Measurements from ENCODE around the gene PLEKHH2.
A peak's percentile ranks its signal among the peaks of the same experiment; 100 is the strongest.
"Not testable (repeated sequence)": the region's sequence is repeated elsewhere in the genome, so short reads cannot be mapped to it uniquely, and the experiment has no call there.

PLEKHH2 gene

DNA sequence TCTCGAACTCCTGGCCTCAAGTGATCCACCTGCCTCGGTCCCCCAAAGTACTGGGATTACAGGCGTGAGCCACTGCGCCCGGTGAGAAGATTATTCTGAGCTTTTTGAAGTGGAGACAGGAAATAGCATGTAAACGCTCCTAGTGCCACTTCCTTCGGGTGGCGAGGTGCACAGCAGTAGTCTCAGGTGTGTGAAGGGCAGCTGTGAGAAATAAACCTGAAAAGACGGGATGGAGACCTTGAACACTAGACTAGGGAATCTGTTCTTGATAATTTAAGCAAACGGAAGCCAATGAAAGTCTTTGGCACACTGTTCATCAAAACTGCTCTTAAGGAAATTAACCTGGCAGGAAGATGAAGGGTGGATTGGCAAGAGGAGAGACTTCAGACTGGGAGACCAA lies 439 bp upstream of the PLEKHH2 start:
- no peak for DNase-seq (ENCODE audit: low spot score)

DNA sequence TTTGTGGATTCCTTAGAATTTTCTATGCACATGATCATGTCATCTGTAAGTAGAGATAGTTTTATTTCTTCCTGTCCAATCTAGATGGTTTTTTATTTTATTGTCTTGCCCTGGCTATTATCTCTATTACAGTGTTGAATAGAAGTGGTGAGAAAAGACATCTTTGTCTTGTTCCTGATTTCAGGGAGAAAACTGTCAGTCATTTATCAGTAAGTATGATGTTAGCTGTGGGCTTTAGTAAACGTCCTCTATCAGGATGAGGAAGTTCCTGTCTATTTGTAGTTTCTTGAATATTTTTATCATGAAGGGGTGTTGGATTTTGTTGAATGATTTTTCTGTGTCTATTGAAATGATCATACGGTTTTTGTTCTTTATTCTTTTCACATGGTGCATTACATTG lies 5.3 kb downstream of the PLEKHH2 start:
- no peak for DNase-seq (ENCODE audit: low spot score)

DNA sequence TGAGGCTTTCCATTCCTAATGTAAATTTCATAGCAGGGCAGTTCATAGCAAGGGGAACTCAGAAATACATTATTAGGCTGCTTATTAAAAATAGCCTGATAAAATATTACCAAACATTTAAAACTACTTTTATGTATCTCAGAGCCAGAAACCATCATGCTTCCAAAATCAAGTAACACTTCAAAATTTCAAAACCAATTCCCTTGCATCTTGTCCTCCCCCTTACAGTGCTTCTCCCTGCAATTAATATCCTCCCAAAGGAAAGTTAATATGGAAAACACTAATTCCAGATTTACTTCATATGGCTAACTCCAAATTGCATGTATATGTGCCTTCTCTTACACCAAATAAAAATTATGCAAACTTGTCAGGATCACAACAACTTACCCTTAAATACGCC lies 6.6 kb downstream of the PLEKHH2 start:
- no peak for DNase-seq (ENCODE audit: low spot score)

DNA sequence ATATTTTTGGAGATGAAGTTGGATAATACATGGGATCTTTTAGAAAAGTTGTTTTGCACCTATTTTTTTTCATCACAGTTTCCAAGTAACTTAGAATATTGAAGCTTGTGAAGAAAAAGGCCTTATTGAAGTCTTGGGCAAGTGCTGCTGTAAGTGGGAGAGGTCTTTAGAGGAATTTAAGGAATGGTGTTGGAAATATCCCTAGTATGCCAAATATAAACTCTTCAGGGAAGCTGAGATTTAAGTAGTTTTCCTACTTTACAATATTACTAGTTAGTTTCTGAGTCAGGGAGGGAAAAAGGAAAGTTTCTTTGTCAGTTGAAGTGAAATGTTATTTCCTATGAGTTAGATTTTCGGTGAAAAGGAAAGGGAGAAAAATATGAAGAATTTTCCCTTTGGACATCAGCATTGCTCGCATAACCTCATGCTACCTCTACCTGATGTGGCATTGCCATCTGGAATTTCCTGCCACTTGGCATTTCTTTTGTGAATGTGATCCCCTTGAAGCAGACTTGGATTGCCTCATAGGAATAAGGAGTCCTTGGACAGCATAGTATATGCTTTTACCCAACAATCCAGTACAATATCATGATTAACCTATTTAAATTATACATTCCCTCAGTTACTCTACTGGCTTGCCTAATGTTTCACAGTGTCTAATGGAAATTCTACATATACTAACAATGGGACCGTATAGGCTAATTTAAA lies 12.1 kb downstream of the PLEKHH2 start:
- DNase-seq (ENCODE audit: low spot score), result peak; percentile 30

DNA sequence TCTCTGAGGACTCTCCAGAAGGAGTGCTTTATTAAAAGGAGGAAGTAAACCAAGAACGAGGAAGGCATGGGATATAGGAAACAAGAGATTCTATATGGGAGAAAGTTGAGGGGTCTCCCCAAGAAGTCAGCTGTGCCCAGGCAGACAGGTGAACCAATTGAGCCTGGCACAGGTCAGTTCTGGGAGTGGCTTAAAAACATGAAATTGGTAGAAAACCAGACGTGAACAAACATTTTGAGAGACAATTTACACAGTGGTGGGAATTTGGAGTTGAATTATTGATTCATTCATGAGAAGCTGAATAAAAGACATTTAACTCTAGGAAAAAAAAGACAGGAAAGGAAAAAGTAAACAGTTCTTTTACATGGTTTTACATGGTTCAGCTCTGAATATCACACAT lies 16.4 kb downstream of the PLEKHH2 start:
- DNase-seq (ENCODE audit: low spot score), result no peak

DNA sequence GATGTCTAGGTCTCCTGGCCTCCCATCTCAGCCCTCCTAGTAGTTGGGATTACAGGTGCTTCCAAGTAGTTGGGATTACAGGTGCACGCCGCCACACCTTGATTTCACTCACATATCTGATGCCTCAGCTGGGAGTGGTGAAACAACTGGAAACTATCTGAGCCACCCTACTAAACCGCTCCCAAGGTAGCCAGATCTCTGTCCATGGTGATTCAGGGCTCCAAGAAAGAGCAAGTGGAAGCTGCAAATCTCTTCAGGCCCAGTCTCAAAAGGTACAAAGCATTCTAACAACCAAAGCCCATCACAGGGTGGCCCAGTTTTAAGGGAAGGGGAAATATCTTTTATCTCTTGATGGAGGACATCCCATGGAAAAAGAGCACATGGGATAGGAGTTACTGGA lies 20.2 kb downstream of the PLEKHH2 start:
- no peak for DNase-seq (ENCODE audit: low spot score)

DNA sequence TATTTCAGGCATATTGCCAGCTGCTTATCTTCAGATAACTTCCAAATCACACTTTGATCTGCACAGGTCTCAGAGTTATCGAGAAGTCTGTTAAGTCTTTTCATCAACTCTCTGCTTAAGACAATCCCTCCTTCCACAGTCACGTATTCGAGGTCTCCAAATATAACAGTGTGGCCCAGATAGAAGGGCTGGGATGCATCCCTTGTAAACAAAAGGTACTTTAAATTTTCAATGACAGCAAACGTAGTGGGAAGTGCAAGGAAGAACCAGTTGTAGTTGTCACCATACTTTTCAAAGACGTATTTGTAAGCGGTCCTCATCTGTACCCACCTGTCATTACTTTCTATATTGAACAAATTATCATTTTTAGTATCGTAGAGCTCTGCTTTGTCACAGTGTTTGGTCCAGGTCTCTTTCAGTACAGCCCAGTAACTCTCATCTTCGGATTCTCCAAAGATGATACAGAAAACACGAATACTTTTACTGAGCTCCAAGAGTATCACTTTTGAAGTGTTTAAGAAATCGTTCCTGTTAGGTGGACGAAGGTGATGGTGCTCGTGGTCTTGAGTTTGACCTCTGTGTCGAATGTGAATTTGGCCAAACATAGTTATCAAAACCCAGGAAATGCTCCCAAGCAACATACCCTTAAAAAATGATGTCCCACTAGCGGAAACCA lies 38.7 kb downstream of the PLEKHH2 start:
- no peak for DNase-seq (ENCODE audit: low spot score)

DNA sequence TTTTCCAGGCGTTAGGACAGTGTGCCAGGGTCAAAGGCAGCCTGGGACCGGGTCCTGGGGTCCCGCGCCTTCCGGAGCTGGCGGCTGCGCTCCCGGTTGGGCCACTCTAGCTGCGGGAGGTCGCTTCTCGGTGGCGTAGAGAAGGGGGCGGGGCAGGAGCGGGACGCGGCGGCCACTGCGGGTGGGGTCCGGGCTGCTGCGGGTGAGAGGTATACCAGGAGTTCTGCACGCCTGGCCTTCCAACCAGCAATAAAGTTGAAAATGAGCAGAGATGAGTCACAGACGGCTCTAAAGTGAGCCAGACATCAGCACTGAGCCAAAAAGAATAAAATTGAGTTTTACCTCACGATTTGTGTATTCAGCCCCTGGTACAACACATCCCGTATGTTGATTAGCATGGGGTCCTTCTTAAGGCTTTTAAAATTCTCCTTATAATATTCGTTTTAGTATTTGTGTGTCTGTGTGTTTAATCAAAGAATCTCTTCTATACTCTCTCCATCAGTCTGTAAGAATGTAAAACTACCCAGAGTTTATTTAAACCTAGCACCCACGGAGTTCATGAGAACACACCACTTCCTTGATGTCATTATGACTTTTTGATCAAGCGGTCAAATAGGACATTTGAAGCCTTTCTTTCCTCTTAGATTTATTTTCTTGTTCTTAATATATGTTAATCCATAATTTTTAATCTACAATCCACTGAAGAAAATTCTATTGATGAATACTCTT lies 39.4 kb downstream of the PLEKHH2 start, which contains the start of gene C1GALT1C1L:
Gene C1GALT1C1L, minus strand, starts transcription at position 108 of the 729 bp plus-strand sequence. Its CDS starts 107 bp downstream, at position 1.
- peak; percentile 72 for DNase-seq (ENCODE audit: low spot score)

DNA sequence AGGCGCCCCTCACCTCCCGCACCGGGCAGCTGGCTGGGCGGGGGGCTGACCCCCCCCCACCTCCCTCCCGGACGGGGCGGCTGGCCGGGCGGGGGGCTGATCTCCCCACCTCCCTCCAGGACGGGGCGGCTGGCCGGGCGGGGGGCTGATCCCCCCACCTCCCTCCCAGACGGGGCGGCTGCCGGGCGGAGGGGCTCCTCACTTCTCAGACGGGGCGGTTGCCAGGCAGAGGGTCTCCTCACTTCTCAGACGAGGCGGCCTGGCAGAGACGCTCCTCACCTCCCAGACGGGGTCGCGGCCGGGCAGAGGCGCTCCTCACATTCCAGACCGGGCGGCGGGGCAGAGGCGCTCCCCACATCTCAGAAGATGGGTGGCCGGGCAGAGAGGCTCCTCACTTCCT lies 40.7 kb downstream of the PLEKHH2 start:
- DNase-seq (ENCODE audit: low spot score), result not testable (repeated sequence)

DNA sequence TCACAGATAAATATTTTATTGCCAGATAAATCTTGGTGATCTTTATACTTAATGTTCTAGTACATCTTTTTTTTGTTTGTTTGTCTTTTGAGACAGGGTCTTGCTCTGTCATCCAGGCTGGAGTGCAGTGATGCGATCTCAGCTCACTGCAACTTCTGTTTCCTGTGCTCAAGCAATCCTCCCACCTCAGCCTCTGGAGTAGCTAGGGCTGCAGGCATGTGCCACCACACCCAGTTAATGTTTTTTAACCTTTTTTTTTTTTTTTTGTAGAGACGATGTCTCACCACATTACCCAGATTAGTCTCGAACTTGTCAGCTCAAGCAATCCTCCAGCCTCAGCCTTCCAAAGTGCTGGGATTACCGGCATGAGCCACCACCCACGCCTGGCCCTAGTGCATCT lies 48.3 kb downstream of the PLEKHH2 start:
- no peak for DNase-seq (ENCODE audit: low spot score)

DNA sequence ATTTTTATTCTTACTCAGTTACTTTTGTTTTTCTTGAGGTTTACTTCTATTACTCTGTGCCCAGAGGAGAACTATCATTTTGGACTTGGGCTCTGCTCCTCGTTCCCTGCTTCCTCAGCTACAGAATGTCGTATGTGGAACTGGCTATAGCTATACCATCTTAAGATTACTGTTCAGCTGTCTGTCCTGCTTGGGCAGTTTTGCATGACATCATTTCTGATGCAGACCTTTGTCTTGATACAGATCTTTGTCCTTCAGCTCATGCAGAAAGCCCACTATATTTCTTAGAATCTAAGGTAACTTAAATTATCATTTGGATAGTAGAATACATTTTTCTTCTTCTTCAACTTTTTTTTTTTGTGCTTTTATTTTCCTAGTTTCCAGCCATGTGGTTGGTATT lies 52.9 kb downstream of the PLEKHH2 start:
- DNase-seq (ENCODE audit: low spot score), result no peak

DNA sequence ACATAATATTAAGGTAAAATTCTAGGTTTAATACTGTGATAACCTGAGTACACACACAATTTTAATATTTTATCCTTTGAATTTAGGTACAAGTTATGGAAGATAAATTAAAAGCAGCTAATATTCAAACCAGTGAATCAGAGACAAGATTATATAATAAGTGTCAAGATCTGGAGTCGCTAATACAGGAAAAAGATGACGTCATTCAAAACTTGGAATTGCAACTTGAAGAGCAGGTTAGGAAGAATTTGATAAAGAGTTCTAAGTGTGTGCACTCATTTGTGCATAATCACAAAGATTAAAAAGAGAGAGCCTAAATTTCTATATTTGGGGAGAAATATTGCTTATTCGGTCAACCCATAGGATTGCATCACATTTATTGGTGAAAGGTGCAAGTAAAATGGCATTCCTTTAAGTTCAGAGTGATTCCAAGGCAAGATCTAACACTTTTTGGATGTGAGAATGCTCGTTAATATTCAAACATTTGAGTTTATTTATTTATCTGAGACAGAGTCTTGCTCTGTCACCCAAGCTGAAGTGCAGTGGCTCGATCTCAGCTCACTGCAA lies 55.5 kb downstream of the PLEKHH2 start:
- no peak for DNase-seq (ENCODE audit: low spot score)

DNA sequence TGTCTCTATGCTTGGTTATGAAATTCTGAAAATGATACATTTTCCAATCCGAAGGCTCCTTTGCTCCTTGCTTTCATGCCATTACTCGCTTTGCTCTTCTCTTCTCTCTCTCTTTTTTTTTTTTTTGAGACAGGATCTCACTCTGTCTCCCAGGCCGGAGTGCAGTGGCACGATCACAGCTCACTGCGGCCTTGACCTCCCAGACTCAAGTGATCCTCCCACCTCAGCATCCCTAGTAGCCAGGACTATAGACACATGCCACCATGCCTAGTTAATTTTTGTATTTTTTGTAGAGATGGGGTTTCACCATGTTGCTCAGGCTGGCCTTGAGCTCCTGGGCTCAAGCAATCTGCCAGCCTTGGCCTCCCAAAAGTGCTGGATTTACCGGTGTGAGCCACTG lies 61.1 kb downstream of the PLEKHH2 start:
- not testable (repeated sequence) for DNase-seq (ENCODE audit: low spot score)

DNA sequence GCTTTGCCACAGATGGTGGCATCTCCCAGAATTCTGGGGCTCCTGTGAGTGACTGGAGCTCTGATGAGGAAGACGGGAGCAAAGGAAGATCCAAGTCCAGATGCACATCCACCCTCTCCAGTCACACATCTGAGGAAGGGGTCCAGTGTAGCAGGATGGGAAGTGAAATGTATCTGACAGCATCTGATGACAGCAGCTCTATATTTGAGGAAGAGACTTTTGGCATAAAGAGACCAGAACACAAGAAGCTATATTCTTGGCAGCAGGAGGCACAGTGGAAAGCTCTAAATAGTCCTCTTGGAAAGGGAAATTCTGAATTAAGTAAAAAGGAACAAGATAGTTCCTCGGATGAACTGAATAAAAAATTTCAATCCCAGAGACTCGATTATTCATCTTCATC lies 62.7 kb downstream of the PLEKHH2 start:
- DNase-seq (ENCODE audit: low spot score), result no peak

DNA sequence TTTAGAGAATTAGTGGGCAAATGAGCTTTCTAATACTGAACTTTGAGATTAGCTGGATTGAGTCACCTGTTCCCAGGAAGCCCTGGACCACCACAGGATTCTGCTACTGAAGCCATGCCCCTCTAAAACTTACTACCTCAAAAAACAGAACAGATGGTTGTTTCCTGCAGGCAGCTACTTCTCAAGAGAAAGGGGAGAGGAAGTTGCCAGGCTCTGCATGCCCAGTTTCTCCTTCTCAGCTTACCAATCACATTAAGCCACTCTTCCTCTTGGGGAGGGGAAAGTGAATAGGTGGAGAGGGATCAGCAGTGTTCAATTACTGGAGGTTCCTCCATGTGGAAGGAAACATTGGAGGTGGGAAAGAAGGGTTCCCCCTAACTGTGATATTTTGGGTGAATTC lies 64.1 kb downstream of the PLEKHH2 start:
- no peak for DNase-seq (ENCODE audit: low spot score)

DNA sequence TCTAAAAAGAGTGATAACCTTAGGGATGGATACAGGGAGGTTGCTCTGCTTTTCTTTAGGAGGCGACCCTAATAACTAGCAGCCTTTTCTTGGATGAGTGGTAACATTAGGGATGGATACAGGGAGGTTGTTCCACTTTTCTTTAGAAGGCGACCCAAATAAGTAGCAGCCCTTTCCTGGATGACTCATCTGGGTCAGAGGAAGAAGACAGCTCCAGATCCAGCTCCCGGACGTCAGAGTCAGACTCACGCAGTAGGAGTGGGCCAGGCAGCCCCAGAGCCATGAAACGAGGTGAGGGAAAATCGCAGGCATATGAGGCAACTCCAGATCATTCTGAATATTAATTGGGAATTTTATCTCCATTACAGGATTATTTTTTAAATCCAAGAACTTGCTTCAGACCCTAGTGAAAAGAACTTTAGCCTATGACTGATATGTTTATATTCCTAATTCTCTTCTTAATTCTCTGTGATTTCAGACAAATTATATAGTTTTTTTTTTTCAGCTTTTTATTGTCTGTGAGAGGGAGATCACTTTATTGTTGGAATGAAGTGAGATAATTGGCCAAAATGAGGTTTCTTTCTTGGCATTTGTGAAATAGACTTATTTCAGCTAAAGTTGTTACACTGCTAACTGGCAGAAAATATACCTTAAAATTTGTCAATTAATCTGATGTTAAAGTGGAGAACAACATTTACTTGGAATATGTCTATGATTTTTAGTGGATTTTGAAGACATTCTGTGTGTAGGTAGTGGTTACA lies 70.4 kb downstream of the PLEKHH2 start:
- DNase-seq (ENCODE audit: low spot score), result peak; percentile 66

DNA sequence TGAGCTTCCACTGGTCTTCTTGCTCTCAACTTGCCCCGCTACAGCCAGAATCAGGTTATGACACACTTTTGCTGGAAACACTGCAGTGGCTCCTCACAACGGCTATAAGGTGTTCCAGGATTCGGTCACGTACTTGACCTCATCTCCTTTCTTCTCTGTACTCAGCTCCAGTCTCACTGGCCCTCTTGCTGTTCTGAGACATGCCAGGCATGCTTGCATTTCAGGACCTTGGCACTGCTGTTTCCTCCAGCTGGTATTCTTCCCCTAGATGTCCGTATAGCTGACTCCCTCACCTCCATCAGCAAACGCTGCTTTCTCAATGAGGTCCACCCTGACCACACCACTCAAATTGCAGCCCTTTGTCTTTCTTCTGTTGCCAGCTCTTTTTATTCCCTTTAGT lies 71.1 kb downstream of the PLEKHH2 start:
- no peak for DNase-seq (ENCODE audit: low spot score)

DNA sequence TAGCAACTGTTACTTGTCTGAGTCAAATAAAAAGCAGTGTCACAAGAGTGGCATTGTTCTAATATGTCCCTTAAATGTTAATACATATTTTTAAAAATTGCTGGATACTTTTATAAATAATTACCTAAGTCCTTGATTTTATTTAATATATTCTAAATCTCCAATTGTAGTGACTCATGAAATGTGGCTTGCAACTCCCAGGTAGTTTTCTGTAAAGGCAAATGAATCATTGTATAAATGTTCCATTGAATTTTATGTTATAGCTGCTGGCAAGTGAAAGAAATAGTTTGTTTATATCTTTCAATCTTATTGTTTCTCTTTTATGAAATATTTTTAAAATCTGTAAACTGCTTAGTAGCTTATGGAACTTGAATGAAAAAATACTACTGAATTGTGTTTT lies 71.8 kb downstream of the PLEKHH2 start:
- no peak for DNase-seq (ENCODE audit: low spot score)

DNA sequence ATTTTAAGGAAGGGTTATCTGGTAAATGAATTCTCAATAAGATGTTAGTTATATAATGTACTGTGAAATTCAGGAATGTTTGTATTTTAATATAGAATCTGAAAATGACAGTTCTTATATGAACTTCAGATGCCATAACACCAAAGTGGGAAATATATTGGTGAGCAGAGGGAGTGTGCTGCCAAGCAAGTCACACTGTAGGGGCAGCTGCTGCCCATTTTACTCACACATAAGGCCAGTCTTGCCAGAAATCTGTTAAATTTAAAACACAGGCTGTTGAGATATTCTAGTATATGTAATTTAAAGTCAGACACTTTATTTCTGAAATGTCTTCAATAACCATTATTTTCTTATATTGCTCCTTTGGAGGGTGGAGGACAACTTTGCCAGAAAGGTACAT lies 73.8 kb downstream of the PLEKHH2 start:
- no peak for DNase-seq (ENCODE audit: low spot score)

DNA sequence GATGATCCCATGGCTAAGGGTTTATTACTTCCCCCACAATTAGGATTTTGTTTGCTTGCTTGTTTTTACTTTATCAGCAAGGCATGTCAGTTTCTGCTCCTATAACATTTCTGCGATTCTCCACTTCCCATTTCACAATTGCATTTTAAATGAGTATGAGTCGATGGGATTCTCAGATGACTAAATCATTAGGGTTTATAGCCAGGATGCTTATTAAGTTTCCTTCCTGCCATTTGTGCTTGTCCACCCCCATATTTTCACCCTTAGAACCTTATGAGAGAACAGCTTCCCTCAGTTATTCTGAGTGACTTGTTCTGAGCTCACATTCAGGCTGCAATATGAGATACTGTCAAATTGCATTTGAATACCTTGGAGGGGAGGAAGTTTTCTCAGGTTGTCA lies 77.1 kb downstream of the PLEKHH2 start:
- DNase-seq (ENCODE audit: low spot score), result peak; percentile 6

DNA sequence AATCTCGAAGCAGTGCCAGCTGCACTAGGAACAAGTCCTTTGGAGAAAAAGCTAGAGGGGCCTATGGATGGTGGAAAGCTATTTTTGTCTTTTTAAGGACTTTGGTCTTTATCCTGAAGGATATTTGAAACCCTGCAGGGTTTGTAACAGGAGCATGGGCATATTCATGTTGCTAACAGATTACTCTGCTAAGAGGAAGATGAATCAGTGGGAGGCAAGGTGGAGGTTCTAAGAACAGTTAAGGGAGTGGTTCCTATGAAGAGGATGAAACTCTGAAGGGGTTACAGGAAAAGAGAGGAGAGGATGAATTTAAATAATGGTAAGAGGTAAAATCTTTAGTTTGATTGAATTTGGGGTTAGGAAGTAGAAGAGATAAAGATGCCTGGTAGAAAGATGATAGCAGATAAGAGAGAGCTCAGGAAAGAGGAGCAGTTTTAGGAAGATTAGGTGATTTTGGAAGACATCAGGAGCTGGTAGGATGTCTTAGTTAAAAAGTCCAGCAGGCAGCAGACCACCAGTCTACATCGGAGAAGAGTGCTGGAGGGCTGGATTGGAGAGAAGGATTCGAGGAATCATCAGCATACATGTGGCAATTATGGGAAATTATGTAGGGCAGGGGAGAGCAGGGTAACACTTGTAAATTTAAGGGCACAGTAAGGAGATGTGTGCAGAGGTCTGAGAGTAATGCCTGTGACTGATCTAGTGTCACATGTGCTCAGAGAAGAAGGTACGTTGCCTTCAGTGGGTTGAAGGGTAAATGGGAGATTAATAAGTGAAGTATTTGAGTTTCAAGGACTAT lies 78.4 kb downstream of the PLEKHH2 start:
- no peak for DNase-seq (ENCODE audit: low spot score)
